OCI-LY7 (cell line): Measurements from ENCODE around the gene ZMIZ1. TPM values are rescaled to one million over a fixed set of nuclear protein-coding genes. Genes with fewer than 3 reads are reported as not detected.

ENCODE experiments used
- BruUV-seq: library from RNA; stranded (reverse); fragments of 400-500 nt; replicated peaks from 2 replicates; lab custom pipeline; 2021; lab: Mats Ljungman, UMichigan
- CTCF ChIA-PET: fragments of 300-600 bp; sonication (Branson Sonifier 250); formaldehyde crosslinking; loops from one replicate; lab custom pipeline; 2022; ENCODE audit warnings: antibody characterized with exemption; ENCODE audit not compliant: unreplicated experiment; lab: Charles Lee
- POLR2A ChIA-PET: fragments of 300-600 bp; sonication (Branson Sonifier 250); formaldehyde crosslinking; loops from one replicate; lab custom pipeline; 2022; ENCODE audit warnings: antibody characterized with exemption; lab: Charles Lee
- DNase-seq: peaks from one replicate; pipeline ENCODE4 v3.0.0-alpha.2; 2015; ENCODE audit warnings: low spot score
- H2AFZ ChIP-seq: fragments of 200-600 bp; sonication (generic), shearing (Covaris generic); 2 replicates; pipeline ENCODE4 v1.6.1; 2014; ENCODE audit warnings: mild to moderate bottlenecking, antibody characterized with exemption, low read length, moderate library complexity
- H3K27ac ChIP-seq: fragments of 200-600 bp; sonication (generic); 2 replicates; pipeline ENCODE4 v1.5.1; 2014; ENCODE audit warnings: mixed run types, low read depth, mild to moderate bottlenecking, moderate library complexity, low read length, inconsistent platforms; ENCODE audit not compliant: poor library complexity, severe bottlenecking
- H3K36me3 ChIP-seq: fragments of 200-600 bp; sonication (generic); 2 replicates; pipeline ENCODE4 v1.6.1; 2014; ENCODE audit warnings: mild to moderate bottlenecking, antibody characterized with exemption, low read length, moderate library complexity, mixed read lengths; ENCODE audit not compliant: insufficient read depth
- H3K4me1 ChIP-seq: fragments of 200-600 bp; sonication (generic); 2 replicates; pipeline ENCODE4 v1.5.1; 2014; ENCODE audit warnings: mild to moderate bottlenecking, low read length; ENCODE audit not compliant: insufficient read depth, poor library complexity, severe bottlenecking
- H3K4me2 ChIP-seq: fragments of 200-600 bp; sonication (generic); 2 replicates; pipeline ENCODE4 v1.6.1; 2014; ENCODE audit warnings: mild to moderate bottlenecking, low read length
- H3K4me3 ChIP-seq: fragments of 200-600 bp; sonication (generic); 2 replicates; pipeline ENCODE4 v1.5.1; 2014; ENCODE audit warnings: mild to moderate bottlenecking, low read depth, low read length; ENCODE audit not compliant: poor library complexity, severe bottlenecking
- H3K79me2 ChIP-seq: fragments of 200-600 bp; sonication (generic); 2 replicates; pipeline ENCODE4 v1.6.1; 2016; ENCODE audit warnings: low read depth, mild to moderate bottlenecking, low read length, moderate library complexity, mixed read lengths; ENCODE audit not compliant: insufficient read depth
- H3K9me2 ChIP-seq: fragments of 200-600 bp; sonication (generic); 2 replicates; pipeline ENCODE4 v1.6.1; 2016; ENCODE audit warnings: mild to moderate bottlenecking, low read length, mixed read lengths; ENCODE audit not compliant: insufficient read depth
- H3K9me3 ChIP-seq: fragments of 200-600 bp; sonication (generic); 2 replicates; pipeline ENCODE4 v1.6.1; 2014; ENCODE audit warnings: mild to moderate bottlenecking, mixed run types, low read length, mixed read lengths
- H4K20me1 ChIP-seq: fragments of 200-600 bp; sonication (generic); 2 replicates; pipeline ENCODE4 v1.6.1; 2014; ENCODE audit warnings: mild to moderate bottlenecking, antibody characterized with exemption, low read length, moderate library complexity, mixed read lengths; ENCODE audit not compliant: insufficient read depth
- CTCF ChIP-seq: fragments of 200-600 bp; sonication (generic); conservative IDR thresholded peaks from 2 replicates; pipeline ENCODE4 v1.5.1; 2014; ENCODE audit warnings: mild to moderate bottlenecking, antibody characterized with exemption, low read length, moderate library complexity, mixed read lengths
- EZH2phosphoT487 ChIP-seq: fragments of 200-600 bp; sonication (generic); IDR thresholded peaks from 2 replicates; pipeline ENCODE4 v1.6.1; 2018; ENCODE audit warnings: low read depth, borderline replicate concordance, mild to moderate bottlenecking, mixed run types, antibody characterized with exemption, low read length, moderate library complexity, mixed read lengths
- intact Hi-C: fragments of 100-400 bp; cut with micrococcal nuclease; formaldehyde crosslinking; loops from one replicate; pipeline ENCODE4 v1.10.0; 2022; ENCODE audit not compliant: unreplicated experiment
- total RNA-seq, 2 experiments: library from RNA; depleted of rRNA in 1 of 2; stranded (reverse); fragments of >200 nt in 1 of 2; shearing (Covaris generic) in 1 of 2; gene quantifications; 2 replicates each; pipeline ENCODE4 v1.2.3, GENCODE V29; 2014 to 2022

Gene ZMIZ1
- total RNA-seq, 2 experiments from 2014 or later: 20.4 to 66.9 TPM

GRCh38 chr10:79126351-79127080 is 57.8 kb downstream of the ZMIZ1 start:
- DNase-seq: no peak
- Histone ChIP-seq H2AFZ (no peak overlapping the region), H4K20me1 (no peaks in the 10 kb centered on the region), H3K36me3 (no peaks in the 10 kb centered on the region), H3K9me2 (no peaks in the 10 kb centered on the region), H3K27ac (no peak overlapping the region), H3K79me2 (no peaks in the 10 kb centered on the region), H3K4me2 (no peak overlapping the region), H3K9me3 (no peaks in the 10 kb centered on the region), H3K4me3 (no peak overlapping the region), H3K4me1 (peaks cover 14% of the 10 kb centered on the region)
- ChIA-PET CTCF (no interaction called here), POLR2A (interaction anchor here (0.7 kb wide), 1 partner anchor 60 kb away, joined by 5 read pairs; no protein-coding TSS in a partner anchor)
- no TSS peak for BruUV-seq
- TF ChIP-seq EZH2phosphoT487 (no peak), CTCF (no peak)
- intact Hi-C loops: no loop called here

GRCh38 chr10:79127151-79127961 is 58.6 kb downstream of the ZMIZ1 start:
- Histone ChIP-seq H2AFZ (no peak overlapping the region), H3K4me2 (no peak overlapping the region), H3K27ac (no peak overlapping the region), H3K9me3 (no peaks in the 10 kb centered on the region), H4K20me1 (no peaks in the 10 kb centered on the region), H3K36me3 (no peaks in the 10 kb centered on the region), H3K4me3 (no peak overlapping the region), H3K9me2 (no peaks in the 10 kb centered on the region), H3K4me1 (peaks cover 22% of the 10 kb centered on the region), H3K79me2 (no peaks in the 10 kb centered on the region)
- DNase-seq: no peak
- TF ChIP-seq EZH2phosphoT487 (no peak), CTCF (no peak)
- BruUV-seq: no TSS peak
- POLR2A ChIA-PET: interaction anchor here (0.6 to 0.7 kb wide), 2 partner anchors 23 to 60 kb away, joined by 3 to 5 read pairs; no protein-coding TSS in a partner anchor
- intact Hi-C loops: no loop called here
- CTCF ChIA-PET: no interaction called here
